Measurements from ENCODE around the gene RAD54L.
"Not testable (repeated sequence)": the region's sequence is repeated elsewhere in the genome, so short reads cannot be mapped to it uniquely, and the experiment has no call there.

GRCh38 chr1:46241733-46242132 is 5.8 kb upstream of the RAD54L start:
- not testable (repeated sequence) for TF ChIP-seq CTCF (IDR thresholded peaks at IDR 0.05); SMAD3 (CRISPR knock-in tag; IDR thresholded peaks at IDR 0.05; ENCODE audit: borderline replicate concordance); KAT7 (CRISPR knock-in tag; IDR thresholded peaks at IDR 0.05; ENCODE audit: borderline replicate concordance); ATF3 (CRISPR knock-in tag; conservative IDR thresholded peaks at IDR 0.05); NR3C1 (CRISPR knock-in tag; conservative IDR thresholded peaks at IDR 0.05; ENCODE audit: low read depth); GRHL2 (CRISPR knock-in tag; IDR thresholded peaks at IDR 0.05; ENCODE audit: insufficient replicate concordance, severe bottlenecking); FOXJ3 (CRISPR knock-in tag; IDR thresholded peaks at IDR 0.05; ENCODE audit: borderline replicate concordance); PREB (CRISPR knock-in tag; IDR thresholded peaks at IDR 0.05; ENCODE audit: borderline replicate concordance)
